ENCODE data around the gene SLC9A9.

SLC9A9 gene

DNA sequence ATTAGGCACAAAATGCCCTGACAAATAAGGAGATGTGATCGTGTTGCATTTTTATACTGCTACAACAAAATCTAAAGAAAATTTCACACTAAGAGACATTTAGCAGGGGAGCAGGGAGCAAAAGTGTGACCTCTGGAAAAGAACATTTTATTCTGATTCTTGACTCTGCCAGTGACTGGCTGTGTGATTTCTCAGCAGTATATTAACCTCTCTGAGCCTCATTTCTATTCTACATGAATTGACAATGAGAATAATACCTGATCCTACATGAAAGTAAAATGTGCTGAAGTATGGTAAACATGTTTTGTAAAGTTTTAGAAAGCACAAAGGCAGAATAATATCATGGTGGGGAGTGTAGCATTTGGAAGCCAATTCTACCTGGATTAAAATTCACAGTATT is 273.3 kb downstream of the SLC9A9 start:
- DNase-seq (ENCODE audit: insufficient read length, low spot score) = no peak
- FAIRE-seq = no peak

GRCh38 chr3:143573610-143574303 is 274.5 kb downstream of the SLC9A9 start:
- no peak for FAIRE-seq

GRCh38 chr3:143571548-143571947 is 276.7 kb downstream of the SLC9A9 start:
- DNase-seq (ENCODE audit: insufficient read length, low spot score) = no peak

More at GRCh38 chr3:143573610-143574303, 274.5 kb downstream of the SLC9A9 start:
- DNase-seq (ENCODE audit: insufficient read length, low spot score) = no peak

DNA sequence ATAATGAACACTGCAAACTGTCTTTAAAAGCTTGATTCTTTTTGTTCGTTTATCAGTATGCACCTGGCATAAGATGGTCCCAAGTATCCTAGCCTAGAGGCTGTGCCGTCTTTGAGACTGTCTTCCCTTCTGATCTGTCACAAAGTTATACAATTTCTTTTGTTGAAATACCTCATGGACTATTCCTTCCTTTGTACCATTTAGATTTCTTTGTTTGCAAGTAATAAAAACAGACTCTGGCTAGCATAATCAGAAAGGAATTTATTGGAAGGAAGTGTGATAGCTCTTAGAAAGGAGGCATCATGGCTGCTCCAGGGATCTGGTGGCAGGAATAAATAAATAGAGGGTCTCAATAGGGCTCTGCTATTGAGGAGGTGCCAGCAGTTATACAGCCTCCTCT is 280.4 kb downstream of the SLC9A9 start:
- no peak for DNase-seq (ENCODE audit: insufficient read length, low spot score)
- no peak for FAIRE-seq

More at GRCh38 chr3:143571548-143571947, 276.7 kb downstream of the SLC9A9 start:
- no peak for FAIRE-seq

GRCh38 chr3:143565951-143566350 is 282.3 kb downstream of the SLC9A9 start:
- DNase-seq (ENCODE audit: insufficient read length, low spot score) (no peak), FAIRE-seq (no peak)

GRCh38 chr3:143563786-143564185 is 284.5 kb downstream of the SLC9A9 start:
- FAIRE-seq = no peak
- DNase-seq (ENCODE audit: insufficient read length, low spot score) = no peak

- DNase-seq (ENCODE audit: insufficient read length, low spot score) (no peak), FAIRE-seq (no peak)
These were observed 285.5 kb downstream of the SLC9A9 start for GRCh38 chr3:143562789-143563188.

DNA sequence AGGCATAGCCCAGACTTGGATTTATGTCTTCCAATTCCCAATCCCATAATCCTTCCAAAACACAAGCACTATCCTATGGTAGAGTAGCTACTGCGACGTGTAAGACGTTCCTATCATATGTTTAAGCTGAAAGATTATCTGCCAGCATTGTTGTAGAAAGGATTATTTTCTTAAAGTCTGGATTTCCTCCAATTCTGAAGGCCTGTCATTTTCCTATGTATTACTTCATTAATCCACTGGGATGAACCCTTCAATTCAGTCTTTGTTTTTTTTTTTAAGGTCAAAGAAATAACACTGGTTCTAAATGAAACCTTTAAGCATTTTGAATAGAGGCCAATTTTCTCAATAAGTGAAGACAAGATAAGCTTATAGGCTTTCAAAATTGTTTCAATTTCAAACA is 289.0 kb downstream of the SLC9A9 start:
- DNase-seq (ENCODE audit: insufficient read length, low spot score) = no peak
- FAIRE-seq = no peak

DNA sequence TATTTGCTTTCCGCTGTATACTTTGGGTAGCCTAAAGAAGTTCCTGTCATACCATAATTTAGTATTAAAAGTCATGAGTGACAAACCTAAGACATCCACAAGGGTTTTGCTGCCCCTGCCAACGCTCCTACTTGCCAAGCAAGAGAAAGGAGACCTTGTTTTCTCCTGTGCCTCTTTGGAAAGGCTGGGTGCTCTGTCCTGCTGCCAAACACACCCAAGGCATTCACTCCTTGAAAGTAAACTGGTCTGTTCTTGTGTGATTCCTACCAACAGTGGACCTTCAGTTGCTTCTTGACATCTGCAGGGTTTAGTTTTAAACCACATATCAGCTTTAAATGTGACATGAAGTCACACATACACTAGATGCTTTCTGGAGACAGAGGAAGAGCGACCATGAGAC is 295.4 kb downstream of the SLC9A9 start:
- DNase-seq (ENCODE audit: insufficient read length, low spot score) = no peak
- FAIRE-seq = no peak

GRCh38 chr3:143551761-143552160 is 296.5 kb downstream of the SLC9A9 start:
- FAIRE-seq = no peak
- no peak for DNase-seq (ENCODE audit: insufficient read length, low spot score)

DNA sequence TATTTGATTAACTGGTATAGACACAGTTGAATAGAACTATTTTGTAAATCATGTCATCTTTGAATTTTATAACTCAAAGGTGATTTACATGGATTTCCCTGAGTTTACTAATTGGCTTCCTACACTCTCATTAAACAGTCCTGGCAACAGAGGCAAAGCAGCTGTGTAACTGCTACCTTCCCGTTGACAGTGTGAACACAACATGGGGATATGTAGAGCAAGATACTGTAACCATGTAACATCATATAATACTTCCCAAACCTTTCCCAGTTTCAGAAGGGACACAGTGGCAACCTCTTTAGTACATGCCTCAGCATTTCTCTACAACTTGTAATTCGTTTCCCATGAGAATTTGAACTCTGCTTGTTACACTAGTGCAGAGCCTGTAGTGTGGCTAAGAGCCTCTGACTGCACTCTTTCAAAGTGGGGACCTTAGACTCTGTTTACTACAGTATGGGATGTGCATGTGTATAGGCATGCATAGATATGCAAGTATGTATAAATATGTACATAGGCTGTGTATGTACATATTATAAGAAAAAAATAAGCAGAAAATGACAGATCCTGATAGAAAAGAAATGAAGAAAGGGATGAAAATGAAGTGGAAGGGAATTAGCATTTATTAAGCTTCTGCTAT is 299.3 kb downstream of the SLC9A9 start:
- DNase-seq (ENCODE audit: insufficient read length, low spot score) (no peak), FAIRE-seq (no peak)

- FAIRE-seq (no peak), DNase-seq (ENCODE audit: insufficient read length, low spot score) (no peak)
These were observed 299.9 kb downstream of the SLC9A9 start for GRCh38 chr3:143548393-143548792.

DNA sequence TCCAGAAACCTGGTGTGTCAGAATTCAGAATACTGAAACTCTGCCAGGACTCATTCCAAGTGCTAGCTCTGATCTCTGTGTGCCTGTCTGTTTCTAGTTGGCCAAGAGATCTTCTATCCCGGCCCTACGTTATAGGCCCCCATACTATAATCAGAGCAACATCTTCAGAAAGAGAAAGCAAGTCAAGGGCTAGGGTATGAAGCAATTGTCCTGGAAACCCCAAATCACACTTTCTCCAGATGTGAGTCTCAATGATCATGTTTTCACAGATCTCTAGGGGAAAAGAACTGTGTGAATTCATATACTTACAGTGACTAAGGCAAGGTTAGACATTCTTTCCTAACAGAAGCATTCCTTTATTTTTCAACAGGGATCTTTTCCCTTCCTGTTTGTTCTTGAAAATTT is 309.7 kb downstream of the SLC9A9 start:
- DNase-seq (ENCODE audit: insufficient read length, low spot score) (no peak), FAIRE-seq (no peak)

GRCh38 chr3:143538061-143538460 is 310.2 kb downstream of the SLC9A9 start:
- FAIRE-seq (no peak), DNase-seq (ENCODE audit: insufficient read length, low spot score) (no peak)

DNA sequence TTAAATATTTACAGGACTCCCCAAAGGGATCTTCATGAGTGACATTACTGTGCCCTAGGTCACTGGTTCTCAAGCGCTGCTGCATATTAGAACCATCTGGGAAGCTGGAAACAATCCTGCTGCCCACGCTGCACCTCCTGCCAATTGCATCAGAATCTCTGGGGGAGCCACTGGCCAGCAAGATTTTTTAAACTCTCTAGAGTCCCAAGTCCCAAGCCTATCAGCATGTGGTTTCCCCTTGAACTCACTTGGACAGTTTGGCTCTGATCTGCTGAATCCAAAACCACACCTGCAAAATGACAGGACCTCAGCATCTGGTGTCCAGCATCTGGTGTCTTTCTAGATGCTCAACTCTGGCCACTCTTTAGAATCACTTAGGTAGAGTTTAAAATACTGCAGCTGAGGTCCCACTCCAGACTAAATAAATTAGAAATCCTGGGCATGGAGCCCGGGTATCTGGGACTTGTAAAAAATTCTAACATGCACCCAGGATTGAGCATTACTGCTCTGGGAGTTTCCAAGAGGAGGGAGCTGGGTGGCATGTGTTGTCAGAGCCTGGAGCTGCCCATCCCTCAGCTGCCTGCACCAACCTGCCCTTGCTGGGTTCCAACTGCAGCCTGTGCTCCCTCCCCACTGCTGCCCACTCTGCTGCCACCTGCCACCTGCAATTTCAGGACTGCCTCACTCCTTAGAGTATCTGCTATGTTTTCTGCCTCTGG is 311.3 kb downstream of the SLC9A9 start:
- FAIRE-seq = no peak

DNA sequence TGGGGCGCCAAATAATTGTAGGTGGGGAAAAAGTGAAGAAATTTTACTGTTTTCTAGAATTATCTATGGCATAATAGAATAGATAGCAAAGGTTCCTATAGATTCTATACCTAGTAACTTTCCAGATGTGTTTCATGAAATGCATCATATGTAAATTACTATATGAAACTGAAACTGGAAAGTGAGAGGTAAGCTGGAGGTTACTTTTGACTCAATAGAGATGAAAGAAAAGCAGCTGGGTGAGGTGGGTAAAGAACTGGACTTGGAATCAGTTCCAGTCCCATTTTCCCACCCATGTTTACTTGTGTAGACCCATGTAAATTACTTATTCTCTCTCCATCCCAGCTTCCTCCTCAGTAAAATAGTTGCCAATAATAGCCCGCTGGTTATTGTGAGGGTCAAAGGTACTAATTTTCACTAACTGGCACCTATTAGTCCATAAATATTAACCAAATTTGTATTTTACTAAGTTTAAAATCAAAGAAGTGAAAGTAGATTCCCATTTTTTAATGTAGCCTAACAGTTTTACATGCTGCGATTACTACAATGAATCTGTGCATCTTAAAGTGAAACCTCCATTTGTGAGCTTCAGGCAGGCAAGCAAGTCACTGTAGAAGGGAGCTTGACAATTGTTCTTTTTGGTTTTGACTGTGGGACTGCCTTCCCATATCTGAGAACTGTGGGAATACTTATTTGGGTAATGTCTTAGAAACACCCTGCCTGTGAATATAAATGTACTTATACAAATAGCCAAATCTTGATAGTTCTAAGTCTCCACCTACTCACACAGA is 312.1 kb downstream of the SLC9A9 start:
- no peak for DNase-seq (ENCODE audit: insufficient read length, low spot score)
- FAIRE-seq = no peak

More for the DNA sequence above, 311.3 kb downstream of the SLC9A9 start:
- no peak for DNase-seq (ENCODE audit: insufficient read length, low spot score)

DNA sequence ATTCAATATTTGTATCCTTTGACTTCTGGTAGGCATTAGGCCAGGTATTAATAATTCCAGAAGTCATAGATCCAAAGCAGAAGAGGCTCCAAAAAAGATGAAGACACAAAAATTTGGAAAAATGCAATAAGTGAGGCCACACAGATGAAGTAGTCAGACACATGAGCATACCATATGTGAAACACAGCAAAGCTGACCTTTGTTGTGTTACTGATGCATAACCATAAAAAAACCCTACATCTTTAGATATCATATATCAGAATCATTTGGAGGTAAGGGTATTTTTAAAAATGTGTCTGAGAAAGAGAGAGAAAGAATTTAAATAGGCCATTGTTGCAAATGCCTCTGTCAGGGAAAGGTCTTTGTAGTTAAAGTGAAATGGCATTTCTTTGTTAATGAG is 314.9 kb downstream of the SLC9A9 start:
- no peak for DNase-seq (ENCODE audit: insufficient read length, low spot score)
- no peak for FAIRE-seq

DNA sequence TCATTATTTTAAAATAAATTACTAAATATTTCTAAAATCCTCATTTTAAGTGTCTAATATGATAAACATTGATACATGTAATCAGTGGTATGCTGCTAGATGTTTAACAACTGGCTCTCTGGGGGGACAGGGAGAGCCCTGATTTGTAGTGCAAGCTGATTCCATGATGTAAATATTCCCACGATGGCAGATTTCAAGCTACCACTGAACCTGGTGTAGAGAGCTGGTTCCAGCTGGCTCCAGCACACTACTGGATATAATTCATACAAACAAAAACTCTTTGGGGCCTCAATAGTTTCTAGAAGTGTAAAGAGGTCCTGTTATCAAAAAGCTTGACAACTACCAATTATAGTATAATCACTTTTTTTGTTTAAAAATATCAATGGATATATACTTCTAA is 316.2 kb downstream of the SLC9A9 start:
- DNase-seq (ENCODE audit: insufficient read length, low spot score) (no peak), FAIRE-seq (no peak)

- no peak for DNase-seq (ENCODE audit: insufficient read length, low spot score)
- FAIRE-seq = no peak
These were observed 317.2 kb downstream of the SLC9A9 start for GRCh38 chr3:143531101-143531500.

DNA sequence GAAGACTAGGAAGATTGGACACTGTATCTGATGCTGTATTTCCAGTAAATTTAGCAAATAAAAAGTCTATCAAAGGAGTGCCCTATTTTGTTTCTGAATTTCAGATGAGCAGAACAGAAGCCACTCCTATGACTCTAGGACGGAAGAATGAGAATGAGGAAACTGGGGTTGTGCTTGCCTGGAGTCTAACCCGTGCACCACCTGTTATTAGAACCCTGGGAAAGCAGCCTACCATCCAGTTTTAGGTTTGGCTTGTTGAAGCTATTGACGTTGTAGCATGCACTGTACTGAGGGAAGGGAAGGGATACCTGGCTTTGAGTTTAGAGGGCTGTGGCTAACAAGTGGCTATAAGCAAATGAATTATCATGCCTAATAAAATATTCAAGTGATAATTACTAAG is 318.5 kb downstream of the SLC9A9 start:
- DNase-seq (ENCODE audit: insufficient read length, low spot score) (no peak), FAIRE-seq (no peak)

GRCh38 chr3:143529018-143529478 is 319.2 kb downstream of the SLC9A9 start:
- no peak for DNase-seq (ENCODE audit: insufficient read length, low spot score)
- no peak for FAIRE-seq

All from HTR-8/SVneo (cell line).